Natural killer cell treated with Interleukin-12 subunit alpha and Interleukin-12 subunit beta and Interleukin-15 and Interleukin-18, amount 100 ng/mL, for 72 hours (primary cell): ENCODE results near the gene SLC29A4. TPM values are rescaled to one million over a fixed set of nuclear protein-coding genes. Genes with fewer than 3 reads are reported as not detected.
A peak's percentile ranks its signal among the peaks of the same experiment; 100 is the strongest.
"Not testable (repeated sequence)": the region's sequence is repeated elsewhere in the genome, so short reads cannot be mapped to it uniquely, and the experiment has no call there.

Experiments
- ATAC-seq, 2 donors: fragments of 150-1000 bp; cut with Tn5 transposase in 1 of 2; sonication (Bioruptor Pico), chemical (Tn5 transposase) in 1 of 2; 2 replicates each; pipeline ENCODE4 v1.10.0; 2021
- DNase-seq: peaks from one replicate; pipeline ENCODE4 v3.0.0; 2022; ENCODE audit warnings: low spot score
- H3K27ac Mint-ChIP-seq, 2 donors: 1 replicate in 1 of 2; 2 replicates in 1 of 2; pipeline ENCODE4 v1.8.0; 2022; ENCODE audit warnings: mixed read lengths in 2 of 2, mild to moderate bottlenecking in 1 of 2, moderate library complexity in 1 of 2
- H3K27me3 Mint-ChIP-seq, 2 donors: 1 replicate in 1 of 2; 2 replicates in 1 of 2; pipeline ENCODE4 v1.8.0; 2022; ENCODE audit warnings: mixed read lengths in 2 of 2
- H3K36me3 Mint-ChIP-seq: one replicate; pipeline ENCODE4 v1.8.0; 2022; ENCODE audit warnings: mixed read lengths
- H3K4me1 Mint-ChIP-seq, 2 donors: 1 replicate in 1 of 2; 2 replicates in 1 of 2; pipeline ENCODE4 v1.8.0; 2022; ENCODE audit warnings: low read depth in 2 of 2, mixed read lengths in 2 of 2, mild to moderate bottlenecking in 1 of 2
- H3K4me3 Mint-ChIP-seq: one replicate; pipeline ENCODE4 v1.8.0; 2022; ENCODE audit warnings: mixed read lengths
- H3K9me3 Mint-ChIP-seq: 2 replicates; pipeline ENCODE4 v1.8.0; 2022; ENCODE audit warnings: mixed read lengths
- total RNA-seq, 2 donors: library from RNA; stranded (reverse); gene quantifications; one replicate each; pipeline ENCODE4 v1.2.3, GENCODE V29; 2022

SLC29A4 gene
- total RNA-seq, 2 donors from 2014 or later = 0.11 to 0.52 TPM

- not testable (repeated sequence) for H3K36me3 Mint-ChIP-seq, H3K27me3 Mint-ChIP-seq, H3K4me1 Mint-ChIP-seq, H3K4me3 Mint-ChIP-seq, H3K27ac Mint-ChIP-seq, H3K9me3 Mint-ChIP-seq, DNase-seq, ATAC-seq
These were observed 29.7 kb downstream of the SLC29A4 start for GRCh38 chr7:5312276-5313070.

DNA sequence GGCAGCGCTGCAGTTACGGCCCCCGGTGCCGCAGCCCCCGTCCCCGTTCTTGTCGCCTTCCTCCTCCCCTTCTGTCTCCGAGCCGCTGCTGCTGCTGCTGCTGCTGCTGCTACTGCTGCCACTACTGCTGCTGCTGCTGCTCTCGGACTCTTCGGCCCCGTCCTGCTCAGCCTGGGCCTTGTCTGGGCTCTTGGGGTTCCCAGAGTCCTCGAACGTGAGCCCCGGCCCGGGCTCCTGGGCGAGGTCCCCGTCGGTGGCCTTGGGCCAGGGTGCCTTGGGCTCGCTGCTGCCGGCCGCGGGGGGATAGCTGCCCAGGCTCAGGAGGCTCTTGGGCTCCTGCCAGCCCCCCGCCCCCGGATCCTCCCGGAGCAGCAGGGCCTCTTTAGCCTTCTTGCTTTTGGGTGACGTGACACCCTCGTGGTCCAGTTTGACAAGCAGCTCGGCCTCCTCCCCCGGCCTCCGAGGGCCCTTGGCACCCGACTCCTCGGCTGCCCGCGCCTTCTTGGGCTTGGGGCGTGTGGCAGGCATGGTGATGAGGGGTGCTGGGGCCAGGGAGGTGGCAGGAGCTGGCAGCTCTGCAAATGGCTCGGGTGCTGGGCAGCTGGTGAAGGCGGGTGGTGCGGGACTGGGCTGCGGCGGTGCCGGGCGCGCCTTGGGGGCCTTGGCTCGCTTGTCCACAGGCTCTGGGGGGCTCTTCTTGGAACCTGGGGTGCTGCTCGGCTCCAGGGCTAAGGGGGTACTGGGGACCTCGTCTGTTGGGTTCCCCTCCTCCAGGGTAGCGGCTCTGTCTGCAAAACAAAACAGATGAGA is 30.5 kb downstream of the SLC29A4 start:
- H3K27ac Mint-ChIP-seq, H3K36me3 Mint-ChIP-seq, H3K9me3 Mint-ChIP-seq, H3K4me1 Mint-ChIP-seq, H3K27me3 Mint-ChIP-seq, H3K4me3 Mint-ChIP-seq, DNase-seq: not testable (repeated sequence)
- peak in 1 of 2 donors; percentile 22 for ATAC-seq

- H3K27me3 Mint-ChIP-seq = no peaks in the 10 kb centered on the region
- H3K36me3 Mint-ChIP-seq = peaks cover 20% of the 10 kb centered on the region
These were observed 32.1 kb downstream of the SLC29A4 start for GRCh38 chr7:5314864-5315263.

GRCh38 chr7:5315761-5316160 is 33.0 kb downstream of the SLC29A4 start:
- Mint-ChIP-seq H3K4me1 (peaks cover 0 to 5% of the 10 kb centered on the region in 2 donors), H3K36me3 (peaks cover 22% of the 10 kb centered on the region), H3K4me3 (no peak overlapping the region), H3K27me3 (no peaks in the 10 kb centered on the region), H3K27ac (no peak overlapping the region), H3K9me3 (peaks cover 3% of the 10 kb centered on the region)
- DNase-seq (no peak), ATAC-seq (no peak)

More at GRCh38 chr7:5314864-5315263, 32.1 kb downstream of the SLC29A4 start:
- Mint-ChIP-seq H3K9me3 (peaks cover 3% of the 10 kb centered on the region), H3K4me1 (peaks cover 0 to 5% of the 10 kb centered on the region in 2 donors), H3K27ac (no peak overlapping the region), H3K4me3 (no peak overlapping the region)
- DNase-seq (no peak), ATAC-seq (no peak)

GRCh38 chr7:5318613-5319012 is 35.9 kb downstream of the SLC29A4 start:
- peaks cover 22% of the 10 kb centered on the region for H3K36me3 Mint-ChIP-seq
- not testable (repeated sequence) for H3K27me3 Mint-ChIP-seq, H3K9me3 Mint-ChIP-seq, ATAC-seq, DNase-seq, H3K27ac Mint-ChIP-seq, H3K4me1 Mint-ChIP-seq, H3K4me3 Mint-ChIP-seq

DNA sequence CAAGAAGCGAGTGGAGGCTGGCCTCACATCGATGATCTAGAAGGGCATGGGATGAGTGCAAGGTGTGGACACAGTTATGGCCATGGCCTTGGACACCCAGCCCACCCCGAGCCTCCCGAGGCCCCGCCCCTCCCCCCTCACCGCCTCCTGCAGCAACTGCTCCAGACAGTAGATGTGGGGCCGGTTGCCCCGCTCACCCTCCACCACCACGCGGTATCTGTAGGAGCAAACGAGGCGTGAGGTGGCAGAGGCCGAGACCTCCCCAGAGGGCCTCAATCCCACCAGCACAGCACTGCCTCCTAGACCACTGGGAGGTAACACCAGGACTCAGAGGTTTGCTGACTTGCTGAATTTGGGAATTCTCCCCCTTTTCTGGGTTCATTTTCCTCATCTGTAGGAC is 37.6 kb downstream of the SLC29A4 start:
- H3K4me3 Mint-ChIP-seq = no peak overlapping the region
- ATAC-seq (peak in 1 of 2 donors; percentile 46), DNase-seq (no peak)
- peaks cover 22% of the 10 kb centered on the region for H3K36me3 Mint-ChIP-seq
- H3K4me1 Mint-ChIP-seq = peaks cover 0 to 10% of the 10 kb centered on the region in 2 donors
- no peaks in the 10 kb centered on the region for H3K27me3 Mint-ChIP-seq
- H3K9me3 Mint-ChIP-seq = peaks cover 3% of the 10 kb centered on the region
- no peak overlapping the region for H3K27ac Mint-ChIP-seq

GRCh38 chr7:5320802-5321396 is 38.2 kb downstream of the SLC29A4 start:
- Mint-ChIP-seq H3K36me3 (peaks cover 22% of the 10 kb centered on the region), H3K4me3 (no peak overlapping the region), H3K27me3 (no peaks in the 10 kb centered on the region), H3K27ac (no peak overlapping the region), H3K4me1 (peaks cover 0 to 10% of the 10 kb centered on the region in 2 donors), H3K9me3 (peaks cover 3% of the 10 kb centered on the region)
- DNase-seq = no peak
- peak; percentile 10 to 29 for ATAC-seq

- Mint-ChIP-seq H3K4me3 (no peak overlapping the region), H3K27me3 (no peaks in the 10 kb centered on the region), H3K36me3 (peaks cover 22% of the 10 kb centered on the region), H3K9me3 (peaks cover 3% of the 10 kb centered on the region), H3K27ac (no peak overlapping the region), H3K4me1 (peaks cover 7 to 11% of the 10 kb centered on the region in 2 donors)
- ATAC-seq = no peak
- no peak for DNase-seq
These were observed 40.1 kb downstream of the SLC29A4 start for GRCh38 chr7:5322621-5323410.

DNA sequence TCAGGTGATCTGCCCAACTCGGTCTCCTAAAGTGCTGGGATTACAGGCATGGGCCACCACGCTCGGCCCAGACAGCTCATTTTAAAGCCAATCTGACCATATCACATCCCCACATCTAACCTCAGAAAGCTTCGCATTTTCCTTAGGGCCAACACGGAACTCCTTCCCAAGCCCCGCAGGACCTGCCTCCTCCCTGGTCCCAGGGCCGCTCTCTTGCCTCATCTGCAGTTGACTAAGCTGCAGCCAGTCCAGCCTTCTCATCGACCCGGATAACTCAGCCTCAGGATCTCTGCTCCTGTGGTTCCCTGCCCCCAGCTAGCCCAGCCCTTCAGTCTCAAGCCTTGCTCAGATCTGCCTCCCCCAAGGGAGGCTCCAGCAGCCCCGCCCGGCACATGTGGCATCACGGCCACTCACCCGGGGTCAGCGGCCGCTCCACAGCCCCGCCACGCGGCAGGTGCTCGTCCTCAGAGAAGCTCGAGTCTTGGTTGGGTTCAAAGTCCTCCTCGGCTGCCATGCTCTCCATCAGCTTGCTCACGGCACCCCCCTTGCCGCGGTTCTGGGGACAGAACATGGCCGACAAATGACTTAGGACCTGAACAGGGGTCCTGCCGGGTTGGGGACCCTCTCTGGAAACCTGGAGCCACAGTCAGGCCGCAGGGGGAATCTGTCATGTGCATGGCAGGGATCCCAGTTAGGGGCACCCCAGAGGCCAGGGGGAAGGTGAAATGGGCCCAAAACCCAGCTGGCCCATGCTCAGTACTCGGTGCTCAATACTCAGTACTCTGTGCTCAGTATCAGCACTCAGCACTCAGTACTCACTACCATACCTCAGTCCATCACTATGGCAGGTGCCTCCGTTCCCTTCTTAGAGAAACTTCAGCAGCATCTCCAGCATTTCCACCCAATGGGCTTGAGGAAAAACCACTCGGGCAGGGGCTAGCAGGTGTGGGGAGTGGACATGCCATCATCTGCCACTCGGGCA is 41.3 kb downstream of the SLC29A4 start:
- H3K4me3 Mint-ChIP-seq, H3K27ac Mint-ChIP-seq, H3K27me3 Mint-ChIP-seq, ATAC-seq, H3K4me1 Mint-ChIP-seq, DNase-seq, H3K9me3 Mint-ChIP-seq: not testable (repeated sequence)
- peaks cover 10% of the 10 kb centered on the region for H3K36me3 Mint-ChIP-seq

- Mint-ChIP-seq H3K36me3 (peaks cover 2% of the 10 kb centered on the region), H3K27ac (no peak overlapping the region), H3K4me3 (no peak overlapping the region), H3K4me1 (peaks cover 7 to 8% of the 10 kb centered on the region in 2 donors), H3K27me3 (no peaks in the 10 kb centered on the region), H3K9me3 (no peaks in the 10 kb centered on the region)
- DNase-seq = no peak
- ATAC-seq = no peak
These were observed 42.2 kb downstream of the SLC29A4 start for GRCh38 chr7:5324961-5325360.

GRCh38 chr7:5330288-5330687 is 47.5 kb downstream of the SLC29A4 start:
- no peak for ATAC-seq
- Mint-ChIP-seq H3K4me1 (peaks cover 24 to 25% of the 10 kb centered on the region in 2 donors), H3K27ac (no peak overlapping the region), H3K27me3 (no peaks in the 10 kb centered on the region), H3K9me3 (no peaks in the 10 kb centered on the region), H3K36me3 (no peaks in the 10 kb centered on the region), H3K4me3 (no peak overlapping the region)
- DNase-seq = no peak

DNA sequence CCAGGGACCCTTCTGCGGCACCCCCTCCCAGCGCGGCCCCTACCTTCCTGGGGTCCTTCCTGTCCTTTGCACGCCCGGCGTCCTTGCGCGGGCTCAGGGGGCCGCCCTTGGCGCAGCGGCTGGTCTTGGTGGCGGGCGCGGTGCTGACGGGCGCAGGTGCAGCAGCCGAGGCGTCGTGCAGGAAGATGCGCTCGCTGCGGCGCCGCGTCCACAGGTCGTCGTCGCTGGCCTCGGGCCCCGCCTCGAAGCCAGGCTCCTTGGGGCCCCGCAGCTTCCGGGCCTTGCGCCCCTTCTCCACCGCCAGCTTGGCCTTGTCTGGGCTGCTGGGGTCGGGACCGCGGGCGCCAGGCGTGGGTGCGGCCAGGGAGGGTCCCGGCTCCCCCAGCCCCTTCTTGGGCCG is 49.8 kb downstream of the SLC29A4 start:
- Mint-ChIP-seq H3K27me3 (no peaks in the 10 kb centered on the region), H3K9me3 (peaks cover 3% of the 10 kb centered on the region), H3K27ac (no peak overlapping the region), H3K4me3 (no peak overlapping the region), H3K36me3 (peaks cover 18% of the 10 kb centered on the region), H3K4me1 (peaks cover 18 to 20% of the 10 kb centered on the region in 2 donors)
- ATAC-seq = no peak
- DNase-seq = no peak
